PFSK-1 (cell line): ENCODE measurements around the gene ADGRF5.

Source experiments
- POLR2AphosphoS5 ChIP-seq: IDR thresholded peaks from 2 replicates; pipeline ENCODE4 v1.6.1; 2012; ENCODE audit warnings: low read depth, mild to moderate bottlenecking, control low read depth, low read length, moderate library complexity
- TF ChIP-seq, protein P1 (sequence below), 2 experiments: IDR thresholded peaks; 2 replicates each; pipeline versions ENCODE4 v1.6.1 to v1.8.0; 2011 to 2012; ENCODE audit warnings: low read depth in 2 of 2, low read length in 2 of 2, control low read depth in 1 of 2, inconsistent platforms in 1 of 2, mild to moderate bottlenecking in 1 of 2, moderate library complexity in 1 of 2; ENCODE audit not compliant: insufficient read depth in 1 of 2

DNA sequence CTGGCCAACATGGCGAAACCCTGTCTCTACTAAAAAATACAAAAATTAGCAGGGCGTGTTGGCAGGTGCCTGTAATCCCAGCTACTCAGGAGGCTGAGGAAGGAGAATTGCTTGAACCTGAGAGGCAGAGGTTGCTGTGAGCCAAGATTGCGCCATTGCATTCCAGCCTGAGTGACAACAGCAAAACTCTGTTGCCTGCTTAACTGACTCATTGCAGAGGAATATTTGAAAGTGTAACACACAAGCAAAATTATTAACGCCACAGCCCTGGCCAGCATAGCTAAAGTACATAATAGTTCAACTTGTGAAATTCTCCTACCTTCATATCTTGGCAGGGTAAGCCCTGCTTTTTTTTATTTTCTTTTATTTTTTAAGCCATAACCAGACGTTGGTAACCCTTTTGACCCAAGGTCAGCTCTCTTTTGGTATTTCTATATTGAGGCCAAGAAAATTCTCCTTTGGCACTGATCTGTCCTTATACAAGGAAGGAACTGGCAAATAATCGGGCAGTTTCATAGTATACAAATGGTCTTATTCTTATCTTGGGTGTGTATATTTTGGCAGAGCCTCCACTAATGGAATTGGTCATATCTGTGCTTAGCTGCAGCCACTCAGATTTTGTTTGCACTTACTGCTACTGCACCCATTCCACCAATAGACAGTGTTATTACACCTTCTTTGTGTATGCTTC lies 4.0 kb upstream of the ADGRF5 start:
- TF ChIP-seq POLR2AphosphoS5: no peak
- TF ChIP-seq, protein P1, sequence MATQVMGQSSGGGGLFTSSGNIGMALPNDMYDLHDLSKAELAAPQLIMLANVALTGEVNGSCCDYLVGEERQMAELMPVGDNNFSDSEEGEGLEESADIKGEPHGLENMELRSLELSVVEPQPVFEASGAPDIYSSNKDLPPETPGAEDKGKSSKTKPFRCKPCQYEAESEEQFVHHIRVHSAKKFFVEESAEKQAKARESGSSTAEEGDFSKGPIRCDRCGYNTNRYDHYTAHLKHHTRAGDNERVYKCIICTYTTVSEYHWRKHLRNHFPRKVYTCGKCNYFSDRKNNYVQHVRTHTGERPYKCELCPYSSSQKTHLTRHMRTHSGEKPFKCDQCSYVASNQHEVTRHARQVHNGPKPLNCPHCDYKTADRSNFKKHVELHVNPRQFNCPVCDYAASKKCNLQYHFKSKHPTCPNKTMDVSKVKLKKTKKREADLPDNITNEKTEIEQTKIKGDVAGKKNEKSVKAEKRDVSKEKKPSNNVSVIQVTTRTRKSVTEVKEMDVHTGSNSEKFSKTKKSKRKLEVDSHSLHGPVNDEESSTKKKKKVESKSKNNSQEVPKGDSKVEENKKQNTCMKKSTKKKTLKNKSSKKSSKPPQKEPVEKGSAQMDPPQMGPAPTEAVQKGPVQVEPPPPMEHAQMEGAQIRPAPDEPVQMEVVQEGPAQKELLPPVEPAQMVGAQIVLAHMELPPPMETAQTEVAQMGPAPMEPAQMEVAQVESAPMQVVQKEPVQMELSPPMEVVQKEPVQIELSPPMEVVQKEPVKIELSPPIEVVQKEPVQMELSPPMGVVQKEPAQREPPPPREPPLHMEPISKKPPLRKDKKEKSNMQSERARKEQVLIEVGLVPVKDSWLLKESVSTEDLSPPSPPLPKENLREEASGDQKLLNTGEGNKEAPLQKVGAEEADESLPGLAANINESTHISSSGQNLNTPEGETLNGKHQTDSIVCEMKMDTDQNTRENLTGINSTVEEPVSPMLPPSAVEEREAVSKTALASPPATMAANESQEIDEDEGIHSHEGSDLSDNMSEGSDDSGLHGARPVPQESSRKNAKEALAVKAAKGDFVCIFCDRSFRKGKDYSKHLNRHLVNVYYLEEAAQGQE (IDR thresholded peaks at IDR 0.05; ENCODE audit: insufficient read depth in 1 of 2, low read depth in 2 of 2, low read length in 2 of 2): no peak
